BLaER1 treated with 17β-estradiol and CSF1 and Interleukin-3, amounts not matched to agents 10 nM and 100 nM (cell line): Measurements from ENCODE around the gene MYBPHL.

ENCODE experiments used
- H3K27ac ChIP-seq, 11 experiments: shearing (Covaris generic); formaldehyde crosslinking; 2 replicates each; pipeline ENCODE4 v1.8.1; 2022
- H3K27me3 ChIP-seq, 11 experiments: shearing (Covaris generic); formaldehyde crosslinking; 2 replicates each; pipeline ENCODE4 v1.8.1; 2022
- H3K36me3 ChIP-seq, 11 experiments: shearing (Covaris generic); formaldehyde crosslinking; 2 replicates each; pipeline ENCODE4 v1.8.1; 2022
- H3K4me1 ChIP-seq, 10 experiments: shearing (Covaris generic); formaldehyde crosslinking; 2 replicates each; pipeline ENCODE4 v1.8.1; 2022
- H3K4me2 ChIP-seq, 11 experiments: shearing (Covaris generic); formaldehyde crosslinking; 2 replicates each; pipeline ENCODE4 v1.8.1; 2022
- H3K4me3 ChIP-seq, 10 experiments: shearing (Covaris generic); formaldehyde crosslinking; 2 replicates each; pipeline ENCODE4 v1.8.1; 2022
- H3K9ac ChIP-seq, 11 experiments: shearing (Covaris generic); formaldehyde crosslinking; 2 replicates each; pipeline ENCODE4 v1.8.1; 2022
- H3K9me3 ChIP-seq, 11 experiments: shearing (Covaris generic); formaldehyde crosslinking; replicated peaks in 1 of 11; 2 replicates each; pipeline ENCODE4 v1.8.1; 2022
- H4K20me1 ChIP-seq, 11 experiments: shearing (Covaris generic); formaldehyde crosslinking; 2 replicates each; pipeline ENCODE4 v1.8.1; 2022
- Cebpa-rat ChIP-seq, 11 experiments: shearing (Covaris generic); IDR thresholded peaks; 2 replicates each; pipeline ENCODE4 v1.8.1; 2022

The MYBPHL gene

DNA sequence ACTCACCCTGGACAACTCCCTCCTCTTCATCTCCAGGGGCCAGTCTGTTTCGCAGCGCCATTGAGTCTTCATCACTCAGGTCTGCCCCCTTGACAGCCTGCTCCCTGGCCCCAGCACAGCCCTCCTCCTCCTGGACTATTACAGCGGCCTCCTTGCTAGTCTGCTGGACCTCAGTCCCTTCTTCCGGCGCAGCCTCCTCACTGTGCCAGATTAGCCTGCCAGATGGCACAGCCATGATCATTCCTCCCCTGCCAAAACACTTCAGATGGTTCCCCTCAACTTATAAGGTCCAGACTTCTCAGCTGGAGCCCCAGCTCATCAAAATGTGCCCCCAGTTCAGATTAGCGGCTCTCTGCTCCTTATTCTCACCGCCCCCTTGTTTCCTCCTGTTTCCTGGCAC lies 64.4 kb downstream of the MYBPHL start:
- Histone ChIP-seq H3K27ac (no peak overlapping the region), H3K4me2 (0 out of 22 replicates have a peak overlapping the region, but pooled peaks of 1 of the 11 experiments have one; percentile 0)
- TF ChIP-seq Cebpa-rat (IDR thresholded peaks at IDR 0.05): no peak

More for the DNA sequence above, 64.4 kb downstream of the MYBPHL start:
- Histone ChIP-seq H4K20me1 (peaks cover 6 to 51% (median 28%) of the 10 kb centered on the region in 11 experiments; a peak in 16 of 22 replicates), H3K4me3 (no peak overlapping the region), H3K27me3 (peaks cover 0 to 12% (median 0%) of the 10 kb centered on the region in 11 experiments; a peak in 4 of 22 replicates), H3K36me3 (peaks cover 19 to 28% (median 25%) of the 10 kb centered on the region in 11 experiments), H3K9ac (no peak overlapping the region), H3K4me1 (peaks cover 7 to 22% (median 12%) of the 10 kb centered on the region in 10 experiments; a peak in 16 of 20 replicates), H3K9me3 (no peaks in the 10 kb centered on the region)
